KBM-7 (cell line): ENCODE results near the gene SCUBE3.
A peak's percentile ranks its signal among the peaks of the same experiment; 100 is the strongest.

Source experiments
- DNase-seq: peaks from one replicate; pipeline ENCODE4 v3.0.0-alpha.2; 2015
- in situ Hi-C: fragments of 300-500 bp; cut with MboI; formaldehyde crosslinking; loops from 2 replicates; pipeline ENCODE4 v1.14.3; 2020; ENCODE audit warnings: low sequenced_read_pairs, low pct_unique_long_range_greater_than_20kb, mixed read lengths

SCUBE3 gene

GRCh38 chr6:35213824-35214756 is at the start of gene SCUBE3:
TSS of gene SCUBE3 (plus strand) at chr6:35213956. CDS start at chr6:35214419, 463 bp downstream.
- in situ Hi-C loops, result no loop called here
- peak; percentile 28 for DNase-seq

DNA sequence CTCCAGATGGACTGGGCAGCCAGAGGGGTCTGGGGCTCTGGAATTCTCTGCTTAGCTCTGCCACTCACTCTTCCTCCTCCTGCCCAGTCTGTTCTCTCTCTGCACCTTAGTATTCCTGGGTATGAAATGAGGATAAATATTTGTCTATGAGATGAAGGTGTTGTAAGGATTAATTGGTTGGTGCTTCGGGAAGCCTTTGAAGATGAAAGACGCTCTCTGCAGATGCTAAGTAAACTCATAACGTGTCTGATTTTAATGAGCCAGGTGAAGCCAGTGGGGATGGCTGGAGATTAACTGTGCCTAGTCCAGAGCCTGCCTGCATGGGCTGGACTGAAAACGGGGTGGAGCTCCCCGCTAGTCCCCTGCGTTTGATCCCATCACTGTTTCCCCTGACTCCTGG is 49.5 kb upstream of the SCUBE3 start:
- no peak for DNase-seq
- in situ Hi-C loops, result no loop called here

DNA sequence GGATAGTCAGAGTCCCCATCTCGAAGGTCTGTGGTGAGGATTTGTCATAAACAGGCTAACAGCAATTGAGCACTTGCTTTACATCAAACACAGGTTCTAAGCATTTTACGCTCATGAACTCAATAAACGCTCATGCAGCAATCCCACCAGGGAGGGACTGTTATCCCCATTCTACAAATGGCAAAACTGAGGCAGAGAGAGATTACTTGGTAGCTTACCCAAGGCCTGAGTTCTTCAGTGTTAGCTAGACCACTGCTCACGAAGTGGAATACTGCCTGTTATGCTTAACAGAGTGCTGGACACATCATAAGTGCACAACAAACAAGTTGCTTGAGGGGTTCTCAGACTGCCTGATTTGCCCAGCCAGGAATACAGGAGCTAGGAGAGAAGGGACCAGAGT is 48.9 kb upstream of the SCUBE3 start:
- in situ Hi-C loops, result no loop called here
- DNase-seq, result no peak

GRCh38 chr6:35165630-35166071 is 48.1 kb upstream of the SCUBE3 start:
- DNase-seq, result no peak
- in situ Hi-C loops, result no loop called here

- no peak for DNase-seq
- in situ Hi-C loops, result no loop called here
Measured at GRCh38 chr6:35166116-35166515, 47.6 kb upstream of the SCUBE3 start.

DNA sequence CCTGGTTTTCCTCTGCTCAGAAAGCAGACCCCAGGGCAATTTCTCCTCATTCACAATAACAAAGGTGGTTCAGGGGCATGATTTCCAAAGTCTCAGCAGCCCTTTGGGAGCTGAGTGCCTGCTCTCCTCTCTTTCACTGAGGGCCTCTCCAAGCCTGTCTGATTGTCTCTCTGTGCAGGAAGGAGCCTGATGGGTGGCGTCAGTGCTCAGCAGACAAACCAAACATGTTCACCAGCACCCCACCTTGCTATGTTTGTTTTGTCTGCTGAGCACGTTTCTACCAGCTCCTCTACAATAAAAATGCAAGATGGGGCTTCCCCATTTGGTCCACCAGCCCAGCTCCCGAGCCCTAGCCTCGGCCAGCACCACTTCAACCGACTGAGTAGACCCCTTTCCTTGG is 47.2 kb upstream of the SCUBE3 start:
- DNase-seq, result no peak
- in situ Hi-C loops, result no loop called here

GRCh38 chr6:35167505-35167904 is 46.3 kb upstream of the SCUBE3 start:
- in situ Hi-C loops, result no loop called here
- no peak for DNase-seq

GRCh38 chr6:35168461-35168861 is 45.3 kb upstream of the SCUBE3 start:
- DNase-seq, result no peak
- in situ Hi-C loops, result no loop called here

DNA sequence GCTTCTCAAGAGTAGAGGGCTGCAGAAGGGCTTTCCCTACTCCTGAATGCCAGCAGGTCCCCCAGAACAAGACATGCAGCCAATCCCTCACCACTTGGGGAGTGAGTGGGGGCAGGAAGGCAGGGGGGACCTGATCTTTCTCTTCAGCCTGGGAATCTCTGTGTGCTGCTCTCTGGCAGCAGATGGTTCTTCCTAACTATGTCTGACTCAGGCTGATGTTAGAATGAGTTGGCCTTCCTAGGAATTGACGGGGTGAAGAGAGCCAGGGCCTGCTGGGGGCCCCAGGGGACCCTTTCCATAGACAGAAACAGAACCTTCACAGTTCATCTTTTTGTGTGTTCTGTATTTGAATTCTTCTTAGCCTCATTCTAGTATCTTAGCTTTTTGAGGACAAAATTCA is 43.6 kb upstream of the SCUBE3 start:
- no peak for DNase-seq
- in situ Hi-C loops, result no loop called here

DNA sequence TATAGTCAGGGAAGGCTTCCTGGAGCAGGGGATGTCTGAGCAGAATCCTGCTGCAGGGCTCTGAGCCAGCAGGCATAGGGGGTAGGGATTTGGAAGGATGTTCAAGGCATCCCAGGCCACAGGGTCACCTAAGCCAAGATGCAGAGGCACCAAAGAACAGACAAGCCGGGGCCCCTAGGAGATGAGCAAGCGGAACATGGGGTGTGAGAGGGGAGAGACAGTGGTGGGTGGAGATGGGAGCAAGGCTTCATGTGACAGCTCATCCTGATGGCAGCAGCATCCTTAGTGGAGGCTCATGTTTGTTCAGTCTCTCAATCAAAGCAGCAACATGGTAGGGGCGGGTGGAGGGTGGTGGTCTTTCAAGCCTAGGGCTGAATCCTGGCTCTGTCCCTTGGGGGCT is 42.9 kb upstream of the SCUBE3 start:
- in situ Hi-C loops, result no loop called here

GRCh38 chr6:35173044-35173426 is 40.7 kb upstream of the SCUBE3 start:
- no peak for DNase-seq
- in situ Hi-C loops, result no loop called here

More for the DNA sequence above, 42.9 kb upstream of the SCUBE3 start:
- DNase-seq, result no peak

DNA sequence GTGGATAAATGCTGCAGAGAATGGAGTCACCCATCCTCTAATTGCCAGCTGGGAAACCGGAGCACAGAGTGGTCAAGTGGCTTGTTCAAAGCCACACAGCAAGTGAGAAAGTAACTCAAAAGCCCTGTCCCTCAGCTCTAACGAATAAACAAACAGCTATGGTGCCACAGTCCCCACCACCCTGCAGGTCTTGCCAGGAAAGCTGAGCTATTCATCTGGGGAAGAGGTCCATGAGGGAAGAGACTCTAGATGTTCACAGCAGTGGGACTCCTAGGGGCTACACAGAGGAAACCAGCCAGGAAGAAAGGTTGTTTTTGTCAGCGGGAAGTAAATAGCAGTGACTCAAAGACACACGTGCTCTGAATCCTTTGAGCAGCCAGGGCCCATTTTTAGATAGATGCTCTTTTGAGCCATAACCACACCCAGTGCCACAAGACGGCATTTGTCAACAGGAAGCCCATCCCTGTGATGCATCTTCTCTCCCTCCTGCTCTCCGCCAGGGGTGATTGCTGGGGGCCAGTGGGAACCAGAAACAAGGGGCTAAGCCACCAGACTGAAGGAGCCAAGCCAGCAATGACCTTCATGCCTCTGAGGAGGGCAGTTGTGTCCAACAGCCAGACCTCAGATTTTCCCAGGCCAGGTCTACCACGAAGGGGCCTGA is 40.2 kb upstream of the SCUBE3 start:
- in situ Hi-C loops, result no loop called here

GRCh38 chr6:35174088-35174434 is 39.7 kb upstream of the SCUBE3 start:
- in situ Hi-C loops, result no loop called here
- no peak for DNase-seq

More for the DNA sequence above, 40.2 kb upstream of the SCUBE3 start:
- no peak for DNase-seq

- in situ Hi-C loops, result no loop called here
- no peak for DNase-seq
Measured at GRCh38 chr6:35174501-35174900, 39.3 kb upstream of the SCUBE3 start.

- DNase-seq, result no peak
- in situ Hi-C loops, result no loop called here
Measured at GRCh38 chr6:35176301-35177024, 37.3 kb upstream of the SCUBE3 start.

DNA sequence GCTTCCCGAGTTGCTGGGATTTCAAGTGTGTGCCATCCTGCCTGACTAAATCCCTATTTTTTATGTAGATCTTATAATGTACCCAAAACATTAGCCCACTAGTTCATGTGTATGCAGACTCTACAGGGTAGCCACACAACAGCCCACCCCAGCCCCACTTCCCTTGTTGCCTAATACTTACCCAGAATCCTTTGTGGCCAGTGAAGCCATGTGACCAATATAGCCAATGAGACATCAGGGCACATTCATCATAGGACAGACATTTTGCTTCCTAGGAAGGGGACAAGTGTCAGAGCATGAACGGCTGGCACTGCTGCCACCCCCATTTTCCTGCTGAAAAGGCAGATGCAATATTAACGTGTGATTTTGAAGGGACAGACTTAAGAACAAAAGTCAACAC is 36.6 kb upstream of the SCUBE3 start:
- DNase-seq, result peak; percentile 7
- in situ Hi-C loops, result no loop called here

GRCh38 chr6:35177596-35177995 is 36.2 kb upstream of the SCUBE3 start:
- in situ Hi-C loops, result no loop called here
- DNase-seq, result no peak

GRCh38 chr6:35178012-35178411 is 35.7 kb upstream of the SCUBE3 start:
- in situ Hi-C loops, result no loop called here
- DNase-seq, result no peak

DNA sequence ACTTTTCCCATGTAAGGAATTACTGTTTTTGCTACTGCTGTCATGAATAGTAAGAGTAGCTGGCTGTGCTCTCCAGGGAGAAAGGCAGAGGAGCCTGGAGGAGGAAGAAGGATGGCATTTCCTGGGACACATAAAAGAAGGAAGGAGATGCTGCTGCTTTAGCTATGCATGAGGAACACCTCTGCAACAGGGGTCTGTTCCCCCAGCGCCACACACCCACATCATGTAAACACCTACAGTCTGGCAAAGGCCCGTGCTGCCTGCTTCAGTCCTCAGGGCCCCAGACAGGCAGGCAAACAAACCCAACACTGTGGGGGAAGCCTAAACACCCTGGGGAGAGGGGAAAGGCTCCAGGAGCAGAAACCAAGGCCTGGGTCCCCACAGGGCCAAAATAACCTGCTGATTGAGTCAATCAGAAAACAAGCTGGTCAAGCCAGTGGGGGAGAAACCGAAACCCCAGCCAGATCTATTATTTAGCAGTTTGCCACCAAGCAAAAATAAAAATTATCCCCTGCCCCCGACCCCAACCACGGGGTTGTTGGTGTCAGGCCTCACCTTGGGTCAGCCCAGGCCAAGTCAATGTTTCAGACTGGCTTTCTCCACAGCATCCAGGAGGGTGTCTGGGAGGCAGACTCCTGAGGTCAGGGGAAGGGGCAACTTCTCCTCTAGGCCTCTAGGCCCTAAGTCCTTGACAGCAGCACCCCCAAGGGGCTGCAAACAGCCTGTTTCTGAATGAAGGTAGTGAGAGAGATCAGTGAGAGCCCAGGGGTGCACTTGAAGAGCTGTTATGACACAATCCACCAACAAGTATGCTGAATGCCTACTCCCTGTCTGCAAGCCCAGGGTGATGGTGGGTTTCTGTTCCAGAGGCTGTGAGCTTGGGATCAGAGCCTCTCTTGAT is 34.6 kb upstream of the SCUBE3 start:
- in situ Hi-C loops, result no loop called here
- DNase-seq, result no peak
